ENCODE measurements around the gene SDK2. TPM values are rescaled to one million over a fixed set of nuclear protein-coding genes. Genes with fewer than 3 reads are reported as not detected.
"Not testable (repeated sequence)": the region's sequence is repeated elsewhere in the genome, so short reads cannot be mapped to it uniquely, and the experiment has no call there.

The SDK2 gene
- polyA plus RNA-seq, 1 experiment: 0.01 TPM

DNA sequence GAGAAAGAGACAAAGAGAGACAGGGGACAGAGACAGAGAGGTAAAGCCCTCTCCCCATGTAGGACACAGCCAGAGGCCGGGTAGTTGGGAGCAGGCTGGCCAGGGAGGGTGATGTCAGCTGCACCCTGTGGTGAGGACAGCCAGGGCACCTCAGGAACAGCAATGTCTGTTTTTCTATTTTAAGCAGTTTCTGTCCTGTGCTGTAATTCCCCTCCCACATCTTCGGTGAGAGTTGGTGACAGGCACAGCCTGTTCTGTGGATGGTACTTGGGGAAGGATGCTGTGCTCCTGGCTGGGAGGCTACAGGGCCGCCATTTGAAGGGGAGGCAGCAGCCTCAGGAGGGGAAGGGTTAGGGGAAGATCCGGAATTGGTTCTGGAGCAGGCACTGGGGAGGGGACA lies 163.5 kb downstream of the SDK2 start:
- H3K4me3 ChIP-seq (ENCODE audit: low read depth, low read length): no peak overlapping the region
- POLR2A ChIA-PET: no interaction called here
- DNase-seq (ENCODE audit: low read depth, low spot score): no peak
- peaks cover 4% of the 10 kb centered on the region for H3K27me3 ChIP-seq (ENCODE audit: control insufficient read depth, insufficient read depth, low read length)
- CTCF ChIA-PET: no interaction called here
- TF ChIP-seq, protein P1, sequence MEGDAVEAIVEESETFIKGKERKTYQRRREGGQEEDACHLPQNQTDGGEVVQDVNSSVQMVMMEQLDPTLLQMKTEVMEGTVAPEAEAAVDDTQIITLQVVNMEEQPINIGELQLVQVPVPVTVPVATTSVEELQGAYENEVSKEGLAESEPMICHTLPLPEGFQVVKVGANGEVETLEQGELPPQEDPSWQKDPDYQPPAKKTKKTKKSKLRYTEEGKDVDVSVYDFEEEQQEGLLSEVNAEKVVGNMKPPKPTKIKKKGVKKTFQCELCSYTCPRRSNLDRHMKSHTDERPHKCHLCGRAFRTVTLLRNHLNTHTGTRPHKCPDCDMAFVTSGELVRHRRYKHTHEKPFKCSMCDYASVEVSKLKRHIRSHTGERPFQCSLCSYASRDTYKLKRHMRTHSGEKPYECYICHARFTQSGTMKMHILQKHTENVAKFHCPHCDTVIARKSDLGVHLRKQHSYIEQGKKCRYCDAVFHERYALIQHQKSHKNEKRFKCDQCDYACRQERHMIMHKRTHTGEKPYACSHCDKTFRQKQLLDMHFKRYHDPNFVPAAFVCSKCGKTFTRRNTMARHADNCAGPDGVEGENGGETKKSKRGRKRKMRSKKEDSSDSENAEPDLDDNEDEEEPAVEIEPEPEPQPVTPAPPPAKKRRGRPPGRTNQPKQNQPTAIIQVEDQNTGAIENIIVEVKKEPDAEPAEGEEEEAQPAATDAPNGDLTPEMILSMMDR (IDR thresholded peaks at IDR 0.05; ENCODE audit: low read depth, low read length): no peak
- H3K27ac ChIP-seq (ENCODE audit: low read depth, low read length): no peak overlapping the region
- H3K9me3 ChIP-seq (ENCODE audit: control insufficient read depth, insufficient read depth, low read length): peaks cover 18% of the 10 kb centered on the region

- no peak overlapping the region for H3K27ac ChIP-seq (ENCODE audit: low read depth, low read length)
- CTCF ChIA-PET: no interaction called here
Observed at GRCh38 chr17:73478768-73479424, 165.3 kb downstream of the SDK2 start.

GRCh38 chr17:73478334-73478733 lies 165.9 kb downstream of the SDK2 start:
- Histone ChIP-seq H3K4me3 (ENCODE audit: low read depth, low read length) (no peak overlapping the region), H3K27ac (ENCODE audit: low read depth, low read length) (no peak overlapping the region), H3K27me3 (ENCODE audit: control insufficient read depth, insufficient read depth, low read length) (peaks cover 8% of the 10 kb centered on the region), H3K9me3 (ENCODE audit: control insufficient read depth, insufficient read depth, low read length) (no peaks in the 10 kb centered on the region; the same call in 1 of the 2 replicates)
- POLR2A ChIA-PET: no interaction called here
- CTCF ChIA-PET: no interaction called here
- no peak for DNase-seq (ENCODE audit: low read depth, low spot score)
- TF ChIP-seq, protein P1 (IDR thresholded peaks at IDR 0.05; ENCODE audit: low read depth, low read length): no peak

More at GRCh38 chr17:73478768-73479424, 165.3 kb downstream of the SDK2 start:
- TF ChIP-seq, protein P1 (IDR thresholded peaks at IDR 0.05; ENCODE audit: low read depth, low read length): no peak
- DNase-seq (ENCODE audit: low read depth, low spot score): no peak
- Histone ChIP-seq H3K27me3 (ENCODE audit: control insufficient read depth, insufficient read depth, low read length) (peaks cover 7% of the 10 kb centered on the region), H3K4me3 (ENCODE audit: low read depth, low read length) (no peak overlapping the region), H3K9me3 (ENCODE audit: control insufficient read depth, insufficient read depth, low read length) (peaks cover under 1% of the 10 kb centered on the region; the same call in 1 of the 2 replicates)
- POLR2A ChIA-PET: no interaction called here

DNA sequence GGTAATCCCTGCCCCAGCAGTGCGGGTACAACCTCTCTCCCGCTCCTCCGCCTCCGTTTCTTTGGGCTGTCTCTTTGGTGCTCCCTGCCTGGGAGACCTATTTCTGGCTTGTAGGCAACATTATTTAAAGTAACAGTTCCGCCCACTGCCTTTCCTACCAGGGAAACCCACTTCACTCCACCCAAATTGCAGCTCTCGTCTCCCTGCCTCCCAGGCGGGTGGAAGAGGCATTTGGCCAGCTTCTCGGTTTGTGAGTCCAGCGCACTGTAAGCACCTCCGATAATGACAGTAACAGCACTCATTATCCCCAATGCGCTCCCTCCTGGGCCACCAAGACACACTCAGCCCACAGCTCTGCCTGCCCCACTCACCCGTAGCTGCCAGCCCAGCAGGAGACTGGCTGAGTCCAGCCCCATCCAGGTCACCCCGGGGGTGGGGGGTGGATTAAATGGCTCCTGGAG lies 167.3 kb downstream of the SDK2 start:
- POLR2A ChIA-PET: no interaction called here

GRCh38 chr17:73474370-73474988 lies 169.8 kb downstream of the SDK2 start:
- CTCF ChIA-PET: no interaction called here
- Histone ChIP-seq H3K27me3 (ENCODE audit: control insufficient read depth, insufficient read depth, low read length) (peaks cover 10% of the 10 kb centered on the region), H3K9me3 (ENCODE audit: control insufficient read depth, insufficient read depth, low read length) (no peaks in the 10 kb centered on the region), H3K4me3 (ENCODE audit: low read depth, low read length) (no peak overlapping the region), H3K27ac (ENCODE audit: low read depth, low read length) (no peak overlapping the region)
- TF ChIP-seq, protein P1 (IDR thresholded peaks at IDR 0.05; ENCODE audit: low read depth, low read length): no peak
- no peak for DNase-seq (ENCODE audit: low read depth, low spot score)
- POLR2A ChIA-PET: no interaction called here

More for the DNA sequence above, 167.3 kb downstream of the SDK2 start:
- Histone ChIP-seq H3K27me3 (ENCODE audit: control insufficient read depth, insufficient read depth, low read length) (peaks cover 10% of the 10 kb centered on the region), H3K27ac (ENCODE audit: low read depth, low read length) (no peak overlapping the region), H3K9me3 (ENCODE audit: control insufficient read depth, insufficient read depth, low read length) (no peaks in the 10 kb centered on the region), H3K4me3 (ENCODE audit: low read depth, low read length) (no peak overlapping the region)
- CTCF ChIA-PET: no interaction called here
- TF ChIP-seq, protein P1 (IDR thresholded peaks at IDR 0.05; ENCODE audit: low read depth, low read length): no peak
- DNase-seq (ENCODE audit: low read depth, low spot score): no peak

- H3K27me3 ChIP-seq (ENCODE audit: control insufficient read depth, insufficient read depth, low read length): peaks cover 10% of the 10 kb centered on the region
- H3K4me3 ChIP-seq (ENCODE audit: low read depth, low read length); H3K9me3 ChIP-seq (ENCODE audit: control insufficient read depth, insufficient read depth, low read length); H3K27ac ChIP-seq (ENCODE audit: low read depth, low read length); CTCF ChIA-PET; POLR2A ChIA-PET; DNase-seq (ENCODE audit: low read depth, low spot score): not testable (repeated sequence)
Observed at GRCh38 chr17:73472715-73473114, 171.5 kb downstream of the SDK2 start.

Measured in AG04450 (cell line).